ENCODE data around the gene CST9L. TPM values are rescaled to one million over a fixed set of nuclear protein-coding genes. Genes with fewer than 3 reads are reported as not detected.

Gene CST9L
- total RNA-seq, 6 experiments from 2014 or later: not detected

DNA sequence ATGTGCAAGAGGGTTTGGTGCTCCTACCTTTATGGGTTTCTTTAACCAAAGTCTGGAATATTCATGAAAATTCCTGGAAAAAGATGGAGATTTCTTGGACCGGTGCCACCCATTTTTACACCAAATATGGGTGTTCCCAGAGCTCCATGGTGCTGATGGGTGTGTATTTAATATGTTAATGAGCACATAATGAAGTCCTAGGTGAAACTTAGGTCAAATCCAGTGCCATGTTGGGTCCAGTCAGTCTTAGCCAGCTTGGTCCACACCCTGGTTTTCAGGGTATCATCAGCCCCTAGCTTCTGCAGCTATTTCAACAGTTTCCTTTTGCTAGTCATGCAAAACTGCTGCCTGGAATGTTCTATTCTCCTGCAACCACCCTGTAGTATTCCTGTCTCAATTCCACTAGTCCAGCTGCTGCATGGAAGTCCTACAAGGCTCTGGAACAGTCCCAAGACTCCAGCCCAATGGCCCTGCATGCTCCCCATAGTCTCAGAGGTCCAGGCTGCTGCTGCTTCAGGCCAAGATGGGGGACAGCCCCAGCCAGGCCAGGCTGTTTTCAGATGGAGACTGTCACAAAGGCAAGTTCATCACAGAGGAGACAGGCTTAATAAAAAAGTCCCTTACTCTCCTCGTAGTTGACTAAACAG lies 31.8 kb downstream of the CST9L start:
- no peak for DNase-seq
- Histone ChIP-seq H3K9me3 (no peaks in the 10 kb centered on the region), H3K27me3 (no peaks in the 10 kb centered on the region), H3K36me3 (no peaks in the 10 kb centered on the region), H3K27ac (no peak overlapping the region), H3K4me1 (no peaks in the 10 kb centered on the region), H3K4me3 (no peak overlapping the region)
- no peak for ATAC-seq
- intact Hi-C loops (cut with DNase I): no loop called here
- WGBS (ENCODE audit: insufficient coverage, low coverage, low lambda C conversion rate, missing lambda C conversion rate): 9% methylated on average over 1 of the region's 2 CpGs
- no peak for TF ChIP-seq POLR2A (IDR thresholded peaks at IDR 0.05)
- TF ChIP-seq, protein P1, sequence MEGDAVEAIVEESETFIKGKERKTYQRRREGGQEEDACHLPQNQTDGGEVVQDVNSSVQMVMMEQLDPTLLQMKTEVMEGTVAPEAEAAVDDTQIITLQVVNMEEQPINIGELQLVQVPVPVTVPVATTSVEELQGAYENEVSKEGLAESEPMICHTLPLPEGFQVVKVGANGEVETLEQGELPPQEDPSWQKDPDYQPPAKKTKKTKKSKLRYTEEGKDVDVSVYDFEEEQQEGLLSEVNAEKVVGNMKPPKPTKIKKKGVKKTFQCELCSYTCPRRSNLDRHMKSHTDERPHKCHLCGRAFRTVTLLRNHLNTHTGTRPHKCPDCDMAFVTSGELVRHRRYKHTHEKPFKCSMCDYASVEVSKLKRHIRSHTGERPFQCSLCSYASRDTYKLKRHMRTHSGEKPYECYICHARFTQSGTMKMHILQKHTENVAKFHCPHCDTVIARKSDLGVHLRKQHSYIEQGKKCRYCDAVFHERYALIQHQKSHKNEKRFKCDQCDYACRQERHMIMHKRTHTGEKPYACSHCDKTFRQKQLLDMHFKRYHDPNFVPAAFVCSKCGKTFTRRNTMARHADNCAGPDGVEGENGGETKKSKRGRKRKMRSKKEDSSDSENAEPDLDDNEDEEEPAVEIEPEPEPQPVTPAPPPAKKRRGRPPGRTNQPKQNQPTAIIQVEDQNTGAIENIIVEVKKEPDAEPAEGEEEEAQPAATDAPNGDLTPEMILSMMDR (IDR thresholded peaks at IDR 0.05): no peak

GRCh38 chr20:23534801-23535593 lies 33.3 kb downstream of the CST9L start:
- 62% methylated on average over 9 of the region's 20 CpGs for WGBS (ENCODE audit: insufficient coverage, low coverage, low lambda C conversion rate, missing lambda C conversion rate)
- Histone ChIP-seq H3K27ac (no peak overlapping the region), H3K4me1 (no peaks in the 10 kb centered on the region), H3K9me3 (no peaks in the 10 kb centered on the region), H3K36me3 (no peaks in the 10 kb centered on the region), H3K4me3 (no peak overlapping the region), H3K27me3 (no peaks in the 10 kb centered on the region)
- TF ChIP-seq, protein P1 (IDR thresholded peaks at IDR 0.05): no peak
- TF ChIP-seq POLR2A (IDR thresholded peaks at IDR 0.05): no peak
- intact Hi-C loops (cut with DNase I): no loop called here
- DNase-seq (no peak), ATAC-seq (peak in 1 of 4 donors; percentile 27)

DNA sequence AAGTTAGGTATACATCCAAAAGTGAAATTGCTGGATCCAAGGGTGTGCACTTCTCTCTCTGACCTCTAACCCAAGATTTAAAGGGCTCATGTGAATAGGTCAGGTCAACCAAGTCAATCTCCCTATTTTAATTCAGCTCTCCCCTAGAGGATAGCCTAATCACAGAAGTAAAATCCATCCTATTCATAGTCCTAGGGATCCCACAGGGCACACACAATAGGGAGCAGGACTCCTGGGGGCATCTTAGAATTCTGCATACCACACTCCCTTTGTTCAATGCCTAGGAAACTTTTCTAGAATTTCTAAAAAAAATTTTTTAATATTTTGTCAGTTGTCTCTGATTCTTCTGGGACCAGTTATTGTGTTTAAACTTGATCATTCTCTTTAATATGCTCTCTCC lies 35.1 kb downstream of the CST9L start:
- intact Hi-C loops (cut with DNase I): no loop called here
- TF ChIP-seq, protein P1 (IDR thresholded peaks at IDR 0.05): no peak
- no peak for TF ChIP-seq POLR2A (IDR thresholded peaks at IDR 0.05)
- no peaks in the 10 kb centered on the region for H3K36me3 ChIP-seq

DNA sequence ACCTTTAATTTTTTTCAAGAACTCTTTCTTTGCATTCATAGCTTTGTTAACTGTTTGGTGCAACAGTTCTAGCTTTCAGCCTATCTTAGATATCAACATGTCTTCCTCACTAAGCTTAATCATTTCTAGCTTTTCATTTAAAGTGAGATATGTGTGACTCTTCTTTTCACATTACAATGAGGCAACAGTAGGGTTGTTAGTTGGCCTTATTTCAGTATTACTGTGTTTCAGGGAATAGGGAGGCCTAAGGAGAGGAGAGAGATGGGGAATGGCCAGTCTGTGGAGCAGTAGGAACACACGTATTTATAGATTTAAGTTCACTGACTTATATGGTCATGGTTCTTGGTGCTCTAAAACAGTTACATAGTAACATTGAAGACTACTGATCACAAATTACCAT lies 35.8 kb downstream of the CST9L start:
- TF ChIP-seq, protein P1 (IDR thresholded peaks at IDR 0.05): no peak
- no peak for TF ChIP-seq POLR2A (IDR thresholded peaks at IDR 0.05)
- Histone ChIP-seq H3K27ac (no peak overlapping the region), H3K9me3 (no peaks in the 10 kb centered on the region), H3K4me3 (no peak overlapping the region), H3K4me1 (no peaks in the 10 kb centered on the region), H3K27me3 (no peaks in the 10 kb centered on the region), H3K36me3 (no peaks in the 10 kb centered on the region)
- DNase-seq (no peak), ATAC-seq (no peak)
- intact Hi-C loops (cut with DNase I): no loop called here
- WGBS (ENCODE audit: insufficient coverage, low coverage, low lambda C conversion rate, missing lambda C conversion rate): 29% methylated on average over 1 of the region's 1 CpG

More for the DNA sequence above, 35.1 kb downstream of the CST9L start:
- H3K4me3 ChIP-seq: no peak overlapping the region
- no peaks in the 10 kb centered on the region for H3K9me3 ChIP-seq
- no peak for DNase-seq
- no peaks in the 10 kb centered on the region for H3K27me3 ChIP-seq
- H3K4me1 ChIP-seq: no peaks in the 10 kb centered on the region
- H3K27ac ChIP-seq: no peak overlapping the region
- ATAC-seq: no peak

Measured in right lobe of liver (tissue), 6 donors.